ENCODE data around the gene ZNF273.
"Not testable (repeated sequence)": the region's sequence is repeated elsewhere in the genome, so short reads cannot be mapped to it uniquely, and the experiment has no call there.

ZNF273 gene

DNA sequence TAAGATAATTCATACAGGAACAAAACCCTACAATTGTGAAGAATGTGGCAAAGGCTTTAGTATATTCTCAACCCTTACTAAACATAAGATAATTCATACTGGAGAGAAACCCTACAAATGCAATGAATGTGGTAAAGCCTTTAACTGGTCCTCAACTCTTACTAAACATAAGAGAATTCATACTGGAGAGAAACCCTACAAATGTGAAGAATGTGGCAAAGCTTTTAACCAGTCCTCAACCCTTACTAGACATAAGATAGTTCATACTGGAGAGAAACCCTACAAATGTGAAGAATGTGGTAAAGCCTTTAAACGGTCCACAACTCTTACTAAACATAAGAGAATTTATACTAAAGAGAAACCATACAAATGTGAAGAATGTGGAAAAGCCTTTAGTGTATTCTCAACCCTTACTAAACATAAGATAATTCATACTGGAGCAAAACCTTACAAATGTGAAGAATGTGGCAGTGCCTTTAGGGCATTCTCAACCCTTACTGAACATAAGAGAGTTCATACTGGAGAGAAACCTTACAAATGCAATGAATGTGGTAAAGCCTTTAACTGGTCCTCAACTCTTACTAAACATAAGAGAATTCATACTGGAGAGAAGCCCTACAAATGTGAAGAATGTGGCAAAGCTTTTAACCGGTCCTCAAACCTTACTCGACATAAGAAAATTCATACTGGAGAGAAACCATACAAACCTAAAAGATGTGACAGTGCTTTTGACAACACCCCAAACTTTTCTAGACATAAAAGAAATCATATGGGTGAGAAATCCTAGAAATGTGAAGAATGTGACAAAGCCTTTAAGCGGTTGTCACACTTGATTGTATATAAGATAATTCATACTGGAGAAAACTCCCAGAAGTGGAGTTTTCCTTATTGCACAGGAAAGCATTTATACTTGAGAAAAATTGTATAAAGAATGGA, 25.4 kb downstream of the ZNF273 start:
- not testable (repeated sequence) for DNase-seq; H3K27me3 ChIP-seq (ENCODE audit: control insufficient read depth in 1 of 2, insufficient read depth in 1 of 2, low read length in 2 of 2); H2BK12ac ChIP-seq (ENCODE audit: low read length in 2 of 2); H3K4ac ChIP-seq (ENCODE audit: low read depth in 1 of 2, low read length in 2 of 2); H2BK5ac ChIP-seq (ENCODE audit: low read depth, low read length, poor library complexity, severe bottlenecking); H2BK15ac ChIP-seq (ENCODE audit: low read depth, poor library complexity, severe bottlenecking); H3K27ac ChIP-seq (ENCODE audit: low read length, poor library complexity, severe bottlenecking); H2AK5ac ChIP-seq (ENCODE audit: low read length, severe bottlenecking); H4K91ac ChIP-seq (ENCODE audit: low read length); H4K8ac ChIP-seq (ENCODE audit: low read length); H2AFZ ChIP-seq (ENCODE audit: low read depth, low read length); H3K4me2 ChIP-seq (ENCODE audit: low read length, poor library complexity, severe bottlenecking); H3K4me1 ChIP-seq (ENCODE audit: control insufficient read depth, insufficient read depth, low read depth, low read length); H3K18ac ChIP-seq (ENCODE audit: low read depth in 1 of 2, low read length in 2 of 2); H3K23ac ChIP-seq (ENCODE audit: low read length in 2 of 2); H3K79me1 ChIP-seq (replicated peaks; ENCODE audit: low read length, poor library complexity, severe bottlenecking); H3K9ac ChIP-seq (ENCODE audit: low read length); H3K14ac ChIP-seq (ENCODE audit: low read length in 2 of 2); H2BK120ac ChIP-seq (ENCODE audit: low read depth, low read length)
- peaks cover 92% of the 10 kb centered on the region for H3K9me3 ChIP-seq (ENCODE audit: control insufficient read depth, low read length)
- H3K4me3 ChIP-seq (ENCODE audit: insufficient read depth in 1 of 2, low read depth in 1 of 2, low read length in 2 of 2), result peak overlapping the region in 1 of 2 experiments; percentile 47
- WGBS, result 86% methylated on average over 2 of the region's 4 CpGs
- peaks cover 7 to 38% of the 10 kb centered on the region in 2 experiments for H3K36me3 ChIP-seq (ENCODE audit: control insufficient read depth in 1 of 2, insufficient read depth in 2 of 2, low read depth in 1 of 2, low read length in 2 of 2)

- no peak overlapping the region for H3K23ac ChIP-seq (ENCODE audit: low read length in 2 of 2)
- H3K4me3 ChIP-seq (ENCODE audit: insufficient read depth in 1 of 2, low read depth in 1 of 2, low read length in 2 of 2), result no peak overlapping the region
- no peak overlapping the region for H3K4me2 ChIP-seq (ENCODE audit: low read length, poor library complexity, severe bottlenecking)
- no peak overlapping the region for H3K4ac ChIP-seq (ENCODE audit: low read depth in 1 of 2, low read length in 2 of 2)
- no peak overlapping the region for H2AK5ac ChIP-seq (ENCODE audit: low read length, severe bottlenecking)
- no peak overlapping the region for H2BK12ac ChIP-seq (ENCODE audit: low read length in 2 of 2)
- no peak overlapping the region for H2BK15ac ChIP-seq (ENCODE audit: low read depth, poor library complexity, severe bottlenecking)
- H3K9ac ChIP-seq (ENCODE audit: low read length), result no peak overlapping the region
- WGBS, result 100% methylated on average over 1 of the region's 1 CpG
- no peak overlapping the region for H2BK120ac ChIP-seq (ENCODE audit: low read depth, low read length)
- no peaks in the 10 kb centered on the region for H3K4me1 ChIP-seq (ENCODE audit: control insufficient read depth, insufficient read depth, low read depth, low read length)
- H3K79me1 ChIP-seq (replicated peaks; ENCODE audit: low read length, poor library complexity, severe bottlenecking), result no peaks in the 10 kb centered on the region
- H3K14ac ChIP-seq (ENCODE audit: low read length in 2 of 2), result no peak overlapping the region
- no peak for DNase-seq
- no peak overlapping the region for H3K18ac ChIP-seq (ENCODE audit: low read depth in 1 of 2, low read length in 2 of 2)
- no peak overlapping the region for H4K8ac ChIP-seq (ENCODE audit: low read length)
- no peaks in the 10 kb centered on the region for H3K36me3 ChIP-seq (ENCODE audit: control insufficient read depth in 1 of 2, insufficient read depth in 2 of 2, low read depth in 1 of 2, low read length in 2 of 2)
- H3K9me3 ChIP-seq (ENCODE audit: control insufficient read depth, low read length), result peaks cover 73% of the 10 kb centered on the region
- no peaks in the 10 kb centered on the region for H3K27me3 ChIP-seq (ENCODE audit: control insufficient read depth in 1 of 2, insufficient read depth in 1 of 2, low read length in 2 of 2)
- no peak overlapping the region for H2AFZ ChIP-seq (ENCODE audit: low read depth, low read length)
- no peak overlapping the region for H2BK5ac ChIP-seq (ENCODE audit: low read depth, low read length, poor library complexity, severe bottlenecking)
- H4K91ac ChIP-seq (ENCODE audit: low read length), result no peak overlapping the region
- no peak overlapping the region for H3K27ac ChIP-seq (ENCODE audit: low read length, poor library complexity, severe bottlenecking)
Observed at GRCh38 chr7:64934478-64934877, 31.4 kb downstream of the ZNF273 start.

GRCh38 chr7:64938540-64938939, 35.5 kb downstream of the ZNF273 start:
- H3K36me3 ChIP-seq (ENCODE audit: control insufficient read depth in 1 of 2, insufficient read depth in 2 of 2, low read depth in 1 of 2, low read length in 2 of 2), result no peaks in the 10 kb centered on the region
- H3K18ac ChIP-seq (ENCODE audit: low read depth in 1 of 2, low read length in 2 of 2), result no peak overlapping the region
- H2BK120ac ChIP-seq (ENCODE audit: low read depth, low read length), result no peak overlapping the region
- H3K4me1 ChIP-seq (ENCODE audit: control insufficient read depth, insufficient read depth, low read depth, low read length), result no peaks in the 10 kb centered on the region
- no peaks in the 10 kb centered on the region for H3K79me1 ChIP-seq (replicated peaks; ENCODE audit: low read length, poor library complexity, severe bottlenecking)
- no peak overlapping the region for H3K14ac ChIP-seq (ENCODE audit: low read length in 2 of 2)
- H3K4me2 ChIP-seq (ENCODE audit: low read length, poor library complexity, severe bottlenecking), result no peak overlapping the region
- H3K4ac ChIP-seq (ENCODE audit: low read depth in 1 of 2, low read length in 2 of 2), result no peak overlapping the region
- no peak overlapping the region for H3K27ac ChIP-seq (ENCODE audit: low read length, poor library complexity, severe bottlenecking)
- H2AFZ ChIP-seq (ENCODE audit: low read depth, low read length), result no peak overlapping the region
- DNase-seq, result no peak
- H3K4me3 ChIP-seq (ENCODE audit: insufficient read depth in 1 of 2, low read depth in 1 of 2, low read length in 2 of 2), result no peak overlapping the region
- no peak overlapping the region for H4K8ac ChIP-seq (ENCODE audit: low read length)
- no peak overlapping the region for H3K23ac ChIP-seq (ENCODE audit: low read length in 2 of 2)
- no peak overlapping the region for H2BK5ac ChIP-seq (ENCODE audit: low read depth, low read length, poor library complexity, severe bottlenecking)
- no peaks in the 10 kb centered on the region for H3K27me3 ChIP-seq (ENCODE audit: control insufficient read depth in 1 of 2, insufficient read depth in 1 of 2, low read length in 2 of 2)
- peaks cover 39% of the 10 kb centered on the region for H3K9me3 ChIP-seq (ENCODE audit: control insufficient read depth, low read length)
- 100% methylated on average over 1 of the region's 1 CpG for WGBS
- H2BK12ac ChIP-seq (ENCODE audit: low read length in 2 of 2), result no peak overlapping the region
- H4K91ac ChIP-seq (ENCODE audit: low read length), result no peak overlapping the region
- H3K9ac ChIP-seq (ENCODE audit: low read length), result no peak overlapping the region
- H2AK5ac ChIP-seq (ENCODE audit: low read length, severe bottlenecking), result no peak overlapping the region
- no peak overlapping the region for H2BK15ac ChIP-seq (ENCODE audit: low read depth, poor library complexity, severe bottlenecking)

GRCh38 chr7:64940021-64940420, 36.9 kb downstream of the ZNF273 start:
- 94% methylated on average over 3 of the region's 6 CpGs for whole genome bisulfite sequencing
- not testable (repeated sequence) for H2AFZ ChIP-seq (ENCODE audit: low read depth, low read length); H2BK120ac ChIP-seq (ENCODE audit: low read depth, low read length); H3K4me3 ChIP-seq (ENCODE audit: insufficient read depth in 1 of 2, low read depth in 1 of 2, low read length in 2 of 2); H3K27me3 ChIP-seq (ENCODE audit: control insufficient read depth in 1 of 2, insufficient read depth in 1 of 2, low read length in 2 of 2); H3K4me2 ChIP-seq (ENCODE audit: low read length, poor library complexity, severe bottlenecking); H3K9ac ChIP-seq (ENCODE audit: low read length); H4K91ac ChIP-seq (ENCODE audit: low read length); H3K18ac ChIP-seq (ENCODE audit: low read depth in 1 of 2, low read length in 2 of 2); H3K27ac ChIP-seq (ENCODE audit: low read length, poor library complexity, severe bottlenecking); H3K14ac ChIP-seq (ENCODE audit: low read length in 2 of 2); H2AK5ac ChIP-seq (ENCODE audit: low read length, severe bottlenecking); H3K4me1 ChIP-seq (ENCODE audit: control insufficient read depth, insufficient read depth, low read depth, low read length); H2BK5ac ChIP-seq (ENCODE audit: low read depth, low read length, poor library complexity, severe bottlenecking); H3K36me3 ChIP-seq (ENCODE audit: control insufficient read depth in 1 of 2, insufficient read depth in 2 of 2, low read depth in 1 of 2, low read length in 2 of 2); H3K4ac ChIP-seq (ENCODE audit: low read depth in 1 of 2, low read length in 2 of 2); H3K23ac ChIP-seq (ENCODE audit: low read length in 2 of 2); DNase-seq; H2BK15ac ChIP-seq (ENCODE audit: low read depth, poor library complexity, severe bottlenecking); H3K79me1 ChIP-seq (replicated peaks; ENCODE audit: low read length, poor library complexity, severe bottlenecking); H4K8ac ChIP-seq (ENCODE audit: low read length); H2BK12ac ChIP-seq (ENCODE audit: low read length in 2 of 2)
- H3K9me3 ChIP-seq (ENCODE audit: control insufficient read depth, low read length), result peaks cover 27% of the 10 kb centered on the region
